Cerebellar nuclear complex (tissue), 1 donor: Measurements from ENCODE around the gene TLCD3A.
"Not testable (repeated sequence)": the region's sequence is repeated elsewhere in the genome, so short reads cannot be mapped to it uniquely, and the experiment has no call there.

ENCODE experiments used
- DNase-seq, 2 experiments: peaks; one replicate each; lab custom pipeline; 2025; lab: John Stamatoyannopoulos, UW

TLCD3A gene

DNA sequence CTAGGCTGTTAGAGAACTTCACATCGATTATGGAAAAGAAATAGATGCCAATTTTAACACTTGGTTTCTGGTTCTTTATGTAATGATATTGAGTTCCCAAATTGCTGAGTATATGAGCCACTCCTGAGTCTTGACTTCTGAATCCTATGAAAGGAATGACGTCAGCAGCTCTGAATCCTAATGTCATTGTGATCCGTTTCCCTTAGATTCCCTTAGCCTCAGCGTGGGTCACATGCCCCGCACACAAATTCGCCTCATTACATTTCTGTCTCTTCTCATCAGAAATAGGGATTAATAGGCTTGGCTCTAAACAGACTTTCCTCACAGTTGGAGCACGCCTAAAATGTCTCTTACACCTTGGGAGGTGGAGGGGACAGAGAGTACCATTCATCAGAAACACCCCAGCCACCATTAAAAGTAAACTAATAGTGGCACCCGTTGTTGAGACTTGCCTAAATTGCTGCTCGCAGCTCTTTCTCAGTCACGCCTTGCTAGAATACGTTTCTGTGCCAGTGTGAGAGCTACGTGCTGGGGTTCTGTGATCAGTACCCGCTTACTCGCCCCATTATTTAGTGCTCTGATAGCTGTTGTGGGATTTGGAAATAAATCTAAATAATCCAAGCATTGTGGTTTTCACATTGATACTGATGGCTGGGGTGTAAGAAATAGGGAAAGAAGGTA is 56.9 kb downstream of the TLCD3A start:
- no peak for DNase-seq

DNA sequence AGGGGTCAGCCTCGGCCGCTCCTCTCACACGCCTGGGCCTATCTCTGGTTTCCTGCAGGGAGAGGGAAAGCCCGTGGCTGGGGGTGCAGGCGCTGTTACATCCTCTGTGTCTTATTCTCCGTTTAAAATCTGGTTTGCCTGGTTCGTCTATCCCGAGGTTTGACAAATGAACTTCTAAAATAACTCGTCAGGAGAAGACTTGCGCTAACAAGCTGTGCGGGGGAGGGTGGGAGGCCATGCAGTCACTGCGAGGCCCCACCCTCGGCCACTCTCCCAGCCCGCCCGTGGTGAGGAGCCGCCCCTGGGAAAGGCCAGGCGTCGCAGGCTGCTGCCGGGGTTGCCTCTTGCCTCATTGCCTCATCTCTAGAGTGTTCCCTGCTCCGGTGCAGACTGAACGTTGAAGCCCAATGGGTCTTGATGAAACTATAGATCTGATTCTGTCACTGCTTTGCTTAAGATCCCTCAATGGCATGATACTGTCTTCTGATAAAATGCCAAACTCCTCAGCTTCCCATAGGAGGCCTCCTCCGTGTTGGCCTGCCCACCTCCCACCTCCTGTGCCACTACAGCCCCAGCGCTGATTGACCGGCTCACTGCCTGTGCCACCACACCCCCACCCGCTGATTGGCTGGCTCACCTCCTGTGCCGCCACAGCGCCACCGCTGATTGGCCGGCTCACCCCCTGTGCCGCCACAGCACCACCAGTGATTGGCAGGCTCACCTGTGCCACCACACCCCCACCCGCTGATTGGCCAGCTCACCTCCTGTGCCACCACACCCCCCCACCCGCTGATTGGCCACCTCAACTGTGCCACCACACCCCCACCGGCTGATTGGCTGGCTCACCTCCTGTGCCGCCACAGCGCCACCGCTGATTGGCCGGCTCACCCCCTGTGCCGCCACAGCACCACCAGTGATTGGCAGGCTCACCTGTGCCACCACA is 57.8 kb downstream of the TLCD3A start:
- DNase-seq, result not testable (repeated sequence)

DNA sequence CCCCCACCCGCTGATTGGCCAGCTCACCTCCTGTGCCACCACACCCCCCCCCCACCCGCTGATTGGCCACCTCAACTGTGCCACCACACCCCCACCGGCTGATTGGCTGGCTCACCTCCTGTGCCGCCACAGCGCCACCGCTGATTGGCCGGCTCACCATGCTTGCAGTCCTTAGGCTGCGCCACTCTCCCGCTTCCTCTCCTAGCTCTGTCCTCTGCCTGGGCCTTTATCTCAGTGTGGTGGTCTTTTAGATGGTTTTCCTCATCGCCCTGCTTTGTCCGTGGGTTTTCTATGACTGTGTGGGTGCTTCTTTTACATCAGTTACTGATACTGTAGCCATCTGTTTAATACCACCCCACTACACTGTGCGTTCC is 58.5 kb downstream of the TLCD3A start:
- DNase-seq, result not testable (repeated sequence)

DNA sequence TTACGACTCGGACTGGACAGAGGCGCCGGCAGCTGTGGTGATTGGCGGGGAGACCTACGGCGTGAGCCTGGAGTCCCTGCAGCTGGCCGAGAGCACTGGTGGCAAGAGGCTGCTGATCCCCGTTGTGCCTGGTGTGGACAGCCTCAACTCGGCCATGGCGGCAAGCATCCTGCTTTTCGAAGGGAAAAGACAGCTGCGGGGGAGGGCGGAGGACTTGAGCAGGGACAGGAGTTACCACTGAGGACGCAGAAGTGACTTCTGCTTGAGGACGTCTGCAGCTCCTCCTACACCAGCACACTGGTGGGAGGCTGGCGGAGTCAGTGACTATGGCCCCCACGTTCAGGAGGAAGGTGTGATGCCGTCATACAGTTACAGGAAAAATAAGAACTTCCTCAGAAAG is 59.4 kb downstream of the TLCD3A start:
- DNase-seq, result no peak

DNA sequence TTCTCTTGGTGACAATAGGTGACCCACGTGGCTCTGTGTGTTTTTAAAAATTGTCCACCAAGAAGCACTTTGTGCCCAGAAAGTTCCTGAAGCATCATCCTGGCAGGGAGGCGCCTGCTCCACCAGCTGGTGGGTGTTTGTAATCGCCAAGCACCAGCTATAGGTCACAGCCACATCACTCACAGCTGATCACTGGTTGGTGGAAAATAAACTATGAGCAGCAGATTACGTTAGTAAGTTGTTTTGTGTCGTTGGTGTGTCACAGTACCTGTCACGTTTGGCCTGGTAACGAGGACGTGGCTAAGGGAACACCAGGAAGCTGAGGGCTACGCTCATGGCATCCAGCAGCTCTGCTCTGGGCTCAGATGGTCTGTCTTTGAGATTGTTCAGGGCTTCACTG is 59.9 kb downstream of the TLCD3A start:
- DNase-seq, result no peak
